Renal cortex interstitium (tissue), 11 donors: ENCODE measurements around the gene MICAL2. TPM values are rescaled to one million over a fixed set of nuclear protein-coding genes. Genes with fewer than 3 reads are reported as not detected.

Source experiments
- DNase-seq, 11 donors: peaks; one replicate each; pipeline ENCODE4 v3.0.0-alpha.2; 2013; ENCODE audit warnings: low read depth in 9 of 11, low spot score in 4 of 11; ENCODE audit errors: extremely low read depth in 1 of 11
- polyA plus RNA-seq, 3 donors: library from polyadenylated mRNA; unstranded; fragments of 120-200 nt; gene quantifications; one replicate each; pipeline ENCODE4 v1.2.1, GENCODE V29; 2013; ENCODE audit not compliant: insufficient read length in 3 of 3

MICAL2 gene
- polyA plus RNA-seq, 3 donors: 5.8 to 8.5 (median 6.5) TPM

- DNase-seq: no peak
Observed at GRCh38 chr11:12125609-12126149, 15.3 kb downstream of the MICAL2 start.

GRCh38 chr11:12126344-12127019, 16.1 kb downstream of the MICAL2 start:
- no peak for DNase-seq

GRCh38 chr11:12127206-12127898, 17.0 kb downstream of the MICAL2 start:
- DNase-seq: no peak

GRCh38 chr11:12128301-12128751, 17.9 kb downstream of the MICAL2 start:
- DNase-seq: no peak

GRCh38 chr11:12129227-12129626, 18.8 kb downstream of the MICAL2 start:
- DNase-seq: no peak

- no peak for DNase-seq
Observed at GRCh38 chr11:12130180-12130980, 20.0 kb downstream of the MICAL2 start.

GRCh38 chr11:12131943-12132789, 21.8 kb downstream of the MICAL2 start:
- DNase-seq: no peak

GRCh38 chr11:12132790-12133145, 22.4 kb downstream of the MICAL2 start:
- DNase-seq: no peak

GRCh38 chr11:12133547-12134235, 23.3 kb downstream of the MICAL2 start:
- no peak for DNase-seq

- DNase-seq: no peak
Observed at GRCh38 chr11:12134236-12134585, 23.8 kb downstream of the MICAL2 start.

GRCh38 chr11:12135185-12135584, 24.8 kb downstream of the MICAL2 start:
- no peak for DNase-seq

GRCh38 chr11:12137005-12137690, 26.8 kb downstream of the MICAL2 start:
- DNase-seq: no peak

GRCh38 chr11:12137938-12138731, 27.7 kb downstream of the MICAL2 start:
- DNase-seq: peak in 1 of 11 donors; percentile 20

GRCh38 chr11:12139144-12139881, 28.9 kb downstream of the MICAL2 start:
- DNase-seq: no peak

GRCh38 chr11:12140186-12140793, 29.9 kb downstream of the MICAL2 start:
- DNase-seq: no peak

GRCh38 chr11:12141283-12141682, 30.9 kb downstream of the MICAL2 start:
- no peak for DNase-seq
